Progenitor cell of endocrine pancreas (in vitro differentiated cells): ENCODE data around the gene GLIS1. TPM values are rescaled to one million over a fixed set of nuclear protein-coding genes. Genes with fewer than 3 reads are reported as not detected.

Source experiments
- DNase-seq: peaks from one replicate; pipeline ENCODE4 v3.0.0; 2021; ENCODE audit warnings: low spot score; ENCODE audit not compliant: unreplicated experiment
- H3K27ac Mint-ChIP-seq: 2 replicates; pipeline ENCODE4 v1.8.0; 2021; ENCODE audit warnings: mild to moderate bottlenecking, moderate library complexity, mixed read lengths
- H3K27me3 Mint-ChIP-seq: 2 replicates; pipeline ENCODE4 v1.8.0; 2021; ENCODE audit warnings: mixed read lengths
- H3K36me3 Mint-ChIP-seq: 2 replicates; pipeline ENCODE4 v1.8.0; 2022; ENCODE audit warnings: mixed read lengths; ENCODE audit not compliant: insufficient read depth
- H3K4me1 Mint-ChIP-seq: 2 replicates; pipeline ENCODE4 v1.8.0; 2021; ENCODE audit warnings: low read depth, mixed read lengths
- H3K4me3 Mint-ChIP-seq: 2 replicates; pipeline ENCODE4 v1.8.0; 2021; ENCODE audit warnings: low read depth, mild to moderate bottlenecking, moderate library complexity, mixed read lengths
- H3K9me3 Mint-ChIP-seq: 2 replicates; pipeline ENCODE4 v1.8.0; 2021; ENCODE audit warnings: low read depth, mixed read lengths
- CTCF ChIP-seq: fragments of 200-600 bp; sonication (generic); IDR thresholded peaks from one replicate; pipeline ENCODE4 v1.5.0; 2021; ENCODE audit warnings: antibody characterized with exemption, mild to moderate bottlenecking; ENCODE audit not compliant: unreplicated experiment
- total RNA-seq: library from RNA; stranded (reverse); gene quantifications from 2 replicates; pipeline ENCODE4 v1.2.1, GENCODE V29; 2021

The GLIS1 gene
- total RNA-seq, 1 donor from 2014 or later, result not detected

GRCh38 chr1:53643881-53644390 lies 95.0 kb downstream of the GLIS1 start:
- H3K27ac Mint-ChIP-seq, result no peak overlapping the region

GRCh38 chr1:53643041-53643880 lies 95.7 kb downstream of the GLIS1 start:
- TF ChIP-seq CTCF, result no peak
- no peak for DNase-seq
- no peaks in the 10 kb centered on the region for H3K36me3 Mint-ChIP-seq
- H3K9me3 Mint-ChIP-seq, result no peaks in the 10 kb centered on the region
- peaks cover 5% of the 10 kb centered on the region for H3K27me3 Mint-ChIP-seq
- H3K4me3 Mint-ChIP-seq, result no peak overlapping the region
- H3K4me1 Mint-ChIP-seq, result no peaks in the 10 kb centered on the region
- H3K27ac Mint-ChIP-seq, result no peak overlapping the region

More at GRCh38 chr1:53643881-53644390, 95.0 kb downstream of the GLIS1 start:
- DNase-seq, result no peak
- no peak for TF ChIP-seq CTCF
- Mint-ChIP-seq H3K36me3 (no peaks in the 10 kb centered on the region), H3K4me3 (no peak overlapping the region), H3K9me3 (no peaks in the 10 kb centered on the region), H3K27me3 (peaks cover 5% of the 10 kb centered on the region), H3K4me1 (no peaks in the 10 kb centered on the region)

GRCh38 chr1:53642607-53643006 lies 96.4 kb downstream of the GLIS1 start:
- H3K9me3 Mint-ChIP-seq, result no peaks in the 10 kb centered on the region
- no peak overlapping the region for H3K4me3 Mint-ChIP-seq
- no peaks in the 10 kb centered on the region for H3K36me3 Mint-ChIP-seq
- no peaks in the 10 kb centered on the region for H3K4me1 Mint-ChIP-seq
- H3K27me3 Mint-ChIP-seq, result peaks cover 5% of the 10 kb centered on the region
- H3K27ac Mint-ChIP-seq, result no peak overlapping the region
- TF ChIP-seq CTCF, result no peak
- DNase-seq, result no peak

GRCh38 chr1:53642215-53642555 lies 96.8 kb downstream of the GLIS1 start:
- no peak overlapping the region for H3K4me3 Mint-ChIP-seq
- H3K36me3 Mint-ChIP-seq, result no peaks in the 10 kb centered on the region
- TF ChIP-seq CTCF, result no peak
- no peaks in the 10 kb centered on the region for H3K4me1 Mint-ChIP-seq
- H3K9me3 Mint-ChIP-seq, result no peaks in the 10 kb centered on the region
- peaks cover 5% of the 10 kb centered on the region for H3K27me3 Mint-ChIP-seq
- no peak overlapping the region for H3K27ac Mint-ChIP-seq
- DNase-seq, result no peak

GRCh38 chr1:53641481-53642214 lies 97.3 kb downstream of the GLIS1 start:
- TF ChIP-seq CTCF, result no peak
- Mint-ChIP-seq H3K4me3 (no peak overlapping the region), H3K27me3 (peaks cover 7% of the 10 kb centered on the region), H3K9me3 (no peaks in the 10 kb centered on the region), H3K4me1 (no peaks in the 10 kb centered on the region), H3K27ac (no peak overlapping the region), H3K36me3 (no peaks in the 10 kb centered on the region)
- no peak for DNase-seq
